ENCODE results near the gene AFF4. TPM values are rescaled to one million over a fixed set of nuclear protein-coding genes. Genes with fewer than 3 reads are reported as not detected.

Gene AFF4
- total and polyA plus RNA-seq, 2 experiments from 2014 or later = 31.3 to 46.3 TPM

DNA sequence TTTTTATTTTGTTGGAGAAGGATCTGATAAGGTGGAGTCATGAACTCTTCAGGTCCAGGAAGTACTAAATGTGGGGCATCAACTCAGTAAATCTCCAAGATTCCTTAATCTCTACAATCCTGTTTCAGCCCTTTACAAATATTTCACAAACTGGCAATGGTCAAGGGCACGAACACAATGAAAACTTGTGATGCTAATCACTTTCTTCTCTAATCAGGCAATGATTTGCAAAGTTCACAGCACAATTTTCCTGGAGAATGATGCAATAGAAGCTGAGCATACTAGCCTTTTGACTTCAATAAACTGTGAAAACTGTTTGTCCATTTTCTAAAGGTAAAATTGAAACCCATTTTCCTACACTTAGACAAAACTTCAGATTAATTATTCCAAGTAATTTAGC lies 114.1 kb downstream of the AFF4 start:
- H3K27me3 ChIP-seq (ENCODE audit: insufficient read depth) = no peaks in the 10 kb centered on the region
- DNase-seq (ENCODE audit: low spot score) (no peak), ATAC-seq (no peak)
- H3K4me3 ChIP-seq = no peak overlapping the region
- no peak overlapping the region for H3K27ac ChIP-seq (ENCODE audit: low read depth)
- H3K4me2 ChIP-seq = no peak overlapping the region
- TF ChIP-seq EZH2phosphoT487 (IDR thresholded peaks at IDR 0.05; ENCODE audit: unreplicated experiment) (no peak), ZNF114 (CRISPR knock-in tag; IDR thresholded peaks at IDR 0.05) (no peak)
- no peak overlapping the region for H3K4me3 Mint-ChIP-seq
- H3K27me3 Mint-ChIP-seq (ENCODE audit: insufficient read depth, low read depth, poor library complexity) = no peaks in the 10 kb centered on the region
- H4K20me1 ChIP-seq (replicated peaks; ENCODE audit: insufficient read depth) = no peaks in the 10 kb centered on the region
- H3K4me1 Mint-ChIP-seq = peaks cover 3% of the 10 kb centered on the region; the same call in 2 of the 3 replicates
- H3K36me3 Mint-ChIP-seq (ENCODE audit: low read depth) = no peaks in the 10 kb centered on the region
- H3K9me3 Mint-ChIP-seq = no peaks in the 10 kb centered on the region
- no peak overlapping the region for H3K27ac Mint-ChIP-seq
- no peaks in the 10 kb centered on the region for H3K9me2 ChIP-seq (ENCODE audit: insufficient read depth)
- H3K36me3 ChIP-seq (ENCODE audit: insufficient read depth) = no peaks in the 10 kb centered on the region
- no peaks in the 10 kb centered on the region for H3F3A ChIP-seq (replicated peaks; ENCODE audit: low read depth)
- H3K79me2 ChIP-seq (replicated peaks; ENCODE audit: insufficient read depth) = no peaks in the 10 kb centered on the region
- peak overlapping the region; percentile 52; the same call in 1 of the 2 replicates for H2AFZ ChIP-seq
- 0 out of 2 replicates have a peak, but pooled peaks cover 2% of the 10 kb centered on the region for H3K4me1 ChIP-seq (ENCODE audit: insufficient read depth)

DNA sequence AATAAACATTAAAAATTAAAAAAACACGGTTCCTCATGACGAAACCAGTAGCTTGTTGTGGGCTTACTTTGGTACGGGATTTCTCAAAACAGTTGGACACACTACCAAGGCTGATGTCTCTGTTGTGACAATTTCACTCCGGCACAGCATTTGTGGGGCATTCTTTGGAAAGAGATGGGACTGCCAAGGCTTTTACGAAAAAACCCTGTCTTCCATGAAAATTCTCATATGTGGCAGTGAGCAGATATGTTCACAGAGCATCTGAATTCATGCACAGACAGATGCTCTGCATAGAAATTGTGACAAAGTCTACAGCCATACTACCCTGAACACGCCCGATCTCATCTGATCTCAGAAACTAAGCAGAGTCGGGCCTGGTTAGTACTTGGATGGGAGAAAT lies 115.2 kb downstream of the AFF4 start:
- Mint-ChIP-seq H3K4me3 (no peak overlapping the region), H3K27ac (no peak overlapping the region), H3K4me1 (no peaks in the 10 kb centered on the region), H3K27me3 (ENCODE audit: insufficient read depth, low read depth, poor library complexity) (peaks cover 2% of the 10 kb centered on the region), H3K36me3 (ENCODE audit: low read depth) (no peaks in the 10 kb centered on the region), H3K9me3 (no peaks in the 10 kb centered on the region)
- ATAC-seq = no peak
- Histone ChIP-seq H3K27me3 (ENCODE audit: insufficient read depth) (no peaks in the 10 kb centered on the region), H3K9me2 (ENCODE audit: insufficient read depth) (no peaks in the 10 kb centered on the region), H3K36me3 (ENCODE audit: insufficient read depth) (no peaks in the 10 kb centered on the region), H4K20me1 (replicated peaks; ENCODE audit: insufficient read depth) (no peaks in the 10 kb centered on the region), H3K79me2 (replicated peaks; ENCODE audit: insufficient read depth) (no peaks in the 10 kb centered on the region), H3F3A (replicated peaks; ENCODE audit: low read depth) (no peaks in the 10 kb centered on the region), H3K4me1 (ENCODE audit: insufficient read depth) (no peaks in the 10 kb centered on the region), H3K27ac (ENCODE audit: low read depth) (no peak overlapping the region), H2AFZ (no peak overlapping the region), H3K4me2 (no peak overlapping the region), H3K4me3 (no peak overlapping the region)
- DNase-seq (ENCODE audit: low spot score) = no peak
- TF ChIP-seq NANOG (IDR thresholded peaks at IDR 0.05; ENCODE audit: borderline replicate concordance) = no peak
- TF ChIP-seq EZH2phosphoT487 (IDR thresholded peaks at IDR 0.05; ENCODE audit: unreplicated experiment) = no peak
- no peak for TF ChIP-seq REST (IDR thresholded peaks at IDR 0.05; ENCODE audit: unreplicated experiment)
- TF ChIP-seq JUNB (IDR thresholded peaks at IDR 0.05; ENCODE audit: unreplicated experiment) = no peak
- TF ChIP-seq POLR2AphosphoS5 (IDR thresholded peaks at IDR 0.05; ENCODE audit: low read depth) = no peak
- no peak for TF ChIP-seq ZNF114 (CRISPR knock-in tag; IDR thresholded peaks at IDR 0.05)
- TF ChIP-seq STAT1 (IDR thresholded peaks at IDR 0.05; ENCODE audit: unreplicated experiment) = no peak
- TF ChIP-seq, protein P1, sequence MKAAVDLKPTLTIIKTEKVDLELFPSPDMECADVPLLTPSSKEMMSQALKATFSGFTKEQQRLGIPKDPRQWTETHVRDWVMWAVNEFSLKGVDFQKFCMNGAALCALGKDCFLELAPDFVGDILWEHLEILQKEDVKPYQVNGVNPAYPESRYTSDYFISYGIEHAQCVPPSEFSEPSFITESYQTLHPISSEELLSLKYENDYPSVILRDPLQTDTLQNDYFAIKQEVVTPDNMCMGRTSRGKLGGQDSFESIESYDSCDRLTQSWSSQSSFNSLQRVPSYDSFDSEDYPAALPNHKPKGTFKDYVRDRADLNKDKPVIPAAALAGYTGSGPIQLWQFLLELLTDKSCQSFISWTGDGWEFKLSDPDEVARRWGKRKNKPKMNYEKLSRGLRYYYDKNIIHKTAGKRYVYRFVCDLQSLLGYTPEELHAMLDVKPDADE (IDR thresholded peaks at IDR 0.05) = no peak
- TF ChIP-seq CTCF (conservative IDR thresholded peaks at IDR 0.05; ENCODE audit: low read depth in 2 of 2) = no peak
- no peak for TF ChIP-seq ZNF331 (CRISPR knock-in tag; IDR thresholded peaks at IDR 0.05; ENCODE audit: low read depth)

Data from GM23338 (cell line).